Stimulated activated CD8-positive, alpha-beta memory T cell treated with anti-CD3 and anti-CD28 coated beads, Interleukin-4, amount 100 ng/mL, for 1 hour (primary cell): Measurements from ENCODE around the gene TCF25.

Source experiments
- DNase-seq, 2 donors: peaks; one replicate each; pipeline ENCODE4 v3.0.0-alpha.2; 2020; ENCODE audit warnings: low read depth in 2 of 2, low spot score in 1 of 2

Gene TCF25

GRCh38 chr16:89938175-89938885, 64.9 kb downstream of the TCF25 start:
- no peak for DNase-seq

GRCh38 chr16:89944773-89945172, 71.4 kb downstream of the TCF25 start:
- no peak for DNase-seq

GRCh38 chr16:89945654-89946053, 72.3 kb downstream of the TCF25 start:
- no peak for DNase-seq

- no peak for DNase-seq
These were observed 73.1 kb downstream of the TCF25 start for GRCh38 chr16:89946515-89946914.

GRCh38 chr16:89949121-89949742, 75.8 kb downstream of the TCF25 start:
- DNase-seq: no peak

GRCh38 chr16:89949756-89950155, 76.4 kb downstream of the TCF25 start:
- no peak for DNase-seq

GRCh38 chr16:89951509-89951908, 78.1 kb downstream of the TCF25 start:
- DNase-seq: no peak

- no peak for DNase-seq
These were observed 78.7 kb downstream of the TCF25 start for GRCh38 chr16:89952049-89952448.

- no peak for DNase-seq
These were observed 79.2 kb downstream of the TCF25 start for GRCh38 chr16:89952551-89952950.

- DNase-seq: no peak
These were observed 80.4 kb downstream of the TCF25 start for GRCh38 chr16:89953671-89954406.

- no peak for DNase-seq
These were observed 81.1 kb downstream of the TCF25 start for GRCh38 chr16:89954462-89954861.

GRCh38 chr16:89955001-89955685, 81.8 kb downstream of the TCF25 start:
- DNase-seq: no peak

GRCh38 chr16:89956505-89957215, 83.3 kb downstream of the TCF25 start:
- no peak for DNase-seq

GRCh38 chr16:89957216-89957785, 83.9 kb downstream of the TCF25 start:
- DNase-seq: no peak

- no peak for DNase-seq
These were observed 84.7 kb downstream of the TCF25 start for GRCh38 chr16:89958068-89958467.

GRCh38 chr16:89958596-89958995, 85.2 kb downstream of the TCF25 start:
- DNase-seq: no peak

GRCh38 chr16:89960966-89961365, 87.6 kb downstream of the TCF25 start:
- no peak for DNase-seq
